Dedifferentiated amniotic fluid mesenchymal stem cell (primary cell): ENCODE data around the gene GDF15.
"Not testable (repeated sequence)": the region's sequence is repeated elsewhere in the genome, so short reads cannot be mapped to it uniquely, and the experiment has no call there.

ENCODE experiments used
- DNase-seq: peaks from one replicate; pipeline ENCODE4 v3.0.0-alpha.2; 2016; ENCODE audit errors: extremely low spot score

The GDF15 gene

GRCh38 chr19:18364277-18364825 is 21.6 kb upstream of the GDF15 start:
- not testable (repeated sequence) for DNase-seq

- peak; percentile 98 for DNase-seq
Observed at GRCh38 chr19:18364826-18365528, 21.0 kb upstream of the GDF15 start.

- no peak for DNase-seq
Observed at GRCh38 chr19:18366021-18366435, 19.9 kb upstream of the GDF15 start.

GRCh38 chr19:18368504-18369222 is 17.3 kb upstream of the GDF15 start:
- no peak for DNase-seq

- DNase-seq, result no peak
Observed at GRCh38 chr19:18373407-18373891, 12.5 kb upstream of the GDF15 start.

- DNase-seq, result peak; percentile 74
Observed at GRCh38 chr19:18373892-18374629, 11.9 kb upstream of the GDF15 start.

DNA sequence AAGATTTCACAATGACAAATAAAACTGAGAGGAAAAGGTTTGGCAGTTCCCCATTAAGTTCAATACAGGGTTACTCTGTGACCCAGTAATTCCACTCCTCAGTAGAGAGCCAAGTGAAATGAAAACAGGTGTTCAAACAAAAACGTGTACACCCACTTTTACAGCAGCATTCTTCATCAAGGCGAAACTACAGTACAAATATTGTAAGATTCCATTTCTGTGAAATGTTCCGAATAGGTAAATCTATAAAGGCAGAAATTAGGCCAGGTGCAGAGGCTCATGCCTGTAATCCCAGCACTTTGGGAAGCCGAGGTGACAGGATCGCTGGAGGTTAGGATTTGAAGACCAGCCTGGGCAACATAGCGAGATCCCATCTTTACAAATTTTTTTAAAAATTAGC is 8.9 kb upstream of the GDF15 start:
- DNase-seq, result no peak

- DNase-seq, result no peak
Observed at GRCh38 chr19:18379803-18380747, 5.9 kb upstream of the GDF15 start.

GRCh38 chr19:18380843-18381242 is 5.1 kb upstream of the GDF15 start:
- no peak for DNase-seq

DNA sequence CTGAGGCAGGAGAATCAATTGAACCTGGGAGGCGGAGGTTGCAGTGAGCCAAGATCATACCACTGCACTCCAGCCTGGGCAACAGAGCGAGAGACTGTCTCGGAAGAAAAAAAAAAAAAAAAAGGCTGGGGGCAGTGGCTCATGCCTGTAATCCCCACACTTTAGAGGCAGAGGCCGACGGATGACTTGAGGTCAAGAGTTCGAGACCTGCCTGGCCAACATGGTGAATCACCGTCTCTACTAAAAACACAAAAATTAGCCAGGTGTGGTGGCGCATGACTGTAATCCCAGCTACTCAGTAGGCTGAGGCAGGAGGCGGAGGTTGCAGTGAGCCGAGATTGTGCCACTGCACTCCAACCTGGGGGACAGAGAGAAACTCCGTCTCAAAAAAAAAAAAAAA is 2.3 kb upstream of the GDF15 start:
- not testable (repeated sequence) for DNase-seq

- no peak for DNase-seq
Observed at GRCh38 chr19:18384775-18385174, 1.2 kb upstream of the GDF15 start.

GRCh38 chr19:18385359-18385674 is 641 bp upstream of the GDF15 start:
- DNase-seq, result no peak

DNA sequence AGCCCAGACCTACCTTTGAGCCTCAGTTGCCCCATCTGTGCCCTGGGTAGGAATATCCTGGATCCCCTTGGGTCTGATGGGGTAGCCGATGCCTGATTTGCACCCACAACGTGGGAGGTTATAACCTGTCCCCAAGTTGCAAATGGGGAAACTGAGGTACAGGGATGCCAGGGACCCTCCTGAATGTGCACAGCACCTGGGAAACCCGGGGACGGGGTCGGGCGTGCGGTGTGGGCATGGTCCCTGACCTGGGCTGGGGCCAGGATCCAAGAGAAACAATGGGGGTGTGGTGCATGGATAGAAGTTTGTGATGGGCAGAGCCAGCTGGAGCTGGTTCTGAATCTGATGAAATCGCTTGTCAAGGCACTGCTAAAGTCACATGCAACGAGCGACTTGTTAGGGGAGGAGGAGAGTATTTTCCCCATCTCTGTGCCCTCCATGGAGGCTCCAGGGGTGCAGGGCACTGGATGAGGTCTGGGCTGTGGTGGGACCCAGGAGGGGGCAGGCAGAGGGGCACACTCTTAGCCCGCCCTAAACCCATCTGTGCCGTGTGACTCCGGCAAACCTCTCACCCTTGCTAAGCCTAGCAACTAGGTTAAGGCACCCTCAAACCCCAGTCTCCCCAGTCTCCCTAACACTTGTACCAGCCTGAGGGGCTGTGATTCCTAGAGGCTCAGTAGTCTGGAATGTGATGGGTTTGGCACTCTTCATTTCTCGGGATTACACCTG is 749 bp downstream of the GDF15 start:
- DNase-seq, result peak; percentile 50

GRCh38 chr19:18388100-18388959 is 2.4 kb downstream of the GDF15 start:
- no peak for DNase-seq

DNA sequence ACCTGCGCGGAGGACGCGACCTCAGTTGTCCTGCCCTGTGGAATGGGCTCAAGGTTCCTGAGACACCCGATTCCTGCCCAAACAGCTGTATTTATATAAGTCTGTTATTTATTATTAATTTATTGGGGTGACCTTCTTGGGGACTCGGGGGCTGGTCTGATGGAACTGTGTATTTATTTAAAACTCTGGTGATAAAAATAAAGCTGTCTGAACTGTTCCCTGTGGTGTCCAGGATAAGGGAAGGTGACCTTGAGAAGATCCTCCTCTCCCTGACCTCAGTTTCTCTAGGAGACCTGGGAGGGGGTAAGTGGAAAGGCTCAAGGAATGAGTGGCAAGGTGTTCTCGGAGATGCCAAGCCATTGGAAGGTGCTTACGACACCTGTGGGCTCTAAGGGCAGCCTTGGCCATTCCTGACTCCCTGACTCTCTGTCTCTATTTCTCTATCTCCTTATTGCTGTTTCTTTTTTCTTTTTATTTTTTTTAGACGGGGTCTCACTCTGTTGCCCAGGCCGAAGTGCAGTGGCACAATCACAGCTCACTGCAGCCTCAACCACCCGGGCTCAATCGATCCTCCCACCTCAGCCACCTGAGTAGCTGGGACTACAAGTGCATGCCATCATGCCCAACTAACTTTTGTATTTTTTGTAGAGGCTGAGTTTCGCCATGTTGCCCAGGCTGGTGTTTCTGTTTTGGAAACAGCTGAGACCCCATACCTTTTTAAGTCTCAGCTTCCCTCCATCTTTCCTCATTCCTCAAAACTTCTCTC is 3.2 kb downstream of the GDF15 start:
- DNase-seq, result no peak

GRCh38 chr19:18389726-18390064 is 3.7 kb downstream of the GDF15 start:
- DNase-seq, result no peak

- DNase-seq, result no peak
Observed at GRCh38 chr19:18390065-18390907, 4.3 kb downstream of the GDF15 start.

DNA sequence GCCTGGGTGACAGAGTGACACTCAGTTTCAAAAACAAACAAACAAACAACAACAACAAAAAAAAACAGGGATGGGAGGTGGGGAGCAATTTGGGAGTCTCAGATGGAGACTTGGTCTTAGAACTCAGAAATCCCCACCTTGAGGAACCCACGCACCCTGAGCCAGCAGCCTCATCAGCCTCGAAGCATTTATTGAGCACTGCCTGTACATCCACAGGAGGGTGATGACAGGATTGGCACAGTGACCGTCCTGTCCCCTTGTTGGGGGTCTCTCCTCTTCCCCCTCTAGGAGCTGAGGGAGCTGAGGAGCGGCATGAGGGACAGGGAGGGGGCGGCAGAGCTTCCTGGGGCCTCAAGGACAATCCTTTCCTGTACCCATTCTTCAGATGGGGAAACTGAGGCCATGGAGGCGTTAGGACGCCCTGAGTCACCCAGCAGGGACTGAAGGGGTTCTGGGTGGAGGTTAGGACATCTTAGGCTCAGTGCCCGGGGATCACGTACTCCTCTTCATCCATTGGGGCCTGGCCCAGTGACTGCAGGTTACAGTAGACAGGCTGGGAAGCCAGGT is 5.6 kb downstream of the GDF15 start:
- no peak for DNase-seq
